Activated CD4-positive, alpha-beta T cell treated with anti-CD3 and anti-CD28 coated beads for 24 hours (primary cell): ENCODE results near the gene SH3RF1.
A peak's percentile ranks its signal among the peaks of the same experiment; 100 is the strongest.
"Not testable (repeated sequence)": the region's sequence is repeated elsewhere in the genome, so short reads cannot be mapped to it uniquely, and the experiment has no call there.

Experiments
- DNase-seq, 2 donors: peaks; one replicate each; pipeline ENCODE4 v3.0.0-alpha.2; 2020; ENCODE audit warnings: low read depth in 2 of 2

Gene SH3RF1

DNA sequence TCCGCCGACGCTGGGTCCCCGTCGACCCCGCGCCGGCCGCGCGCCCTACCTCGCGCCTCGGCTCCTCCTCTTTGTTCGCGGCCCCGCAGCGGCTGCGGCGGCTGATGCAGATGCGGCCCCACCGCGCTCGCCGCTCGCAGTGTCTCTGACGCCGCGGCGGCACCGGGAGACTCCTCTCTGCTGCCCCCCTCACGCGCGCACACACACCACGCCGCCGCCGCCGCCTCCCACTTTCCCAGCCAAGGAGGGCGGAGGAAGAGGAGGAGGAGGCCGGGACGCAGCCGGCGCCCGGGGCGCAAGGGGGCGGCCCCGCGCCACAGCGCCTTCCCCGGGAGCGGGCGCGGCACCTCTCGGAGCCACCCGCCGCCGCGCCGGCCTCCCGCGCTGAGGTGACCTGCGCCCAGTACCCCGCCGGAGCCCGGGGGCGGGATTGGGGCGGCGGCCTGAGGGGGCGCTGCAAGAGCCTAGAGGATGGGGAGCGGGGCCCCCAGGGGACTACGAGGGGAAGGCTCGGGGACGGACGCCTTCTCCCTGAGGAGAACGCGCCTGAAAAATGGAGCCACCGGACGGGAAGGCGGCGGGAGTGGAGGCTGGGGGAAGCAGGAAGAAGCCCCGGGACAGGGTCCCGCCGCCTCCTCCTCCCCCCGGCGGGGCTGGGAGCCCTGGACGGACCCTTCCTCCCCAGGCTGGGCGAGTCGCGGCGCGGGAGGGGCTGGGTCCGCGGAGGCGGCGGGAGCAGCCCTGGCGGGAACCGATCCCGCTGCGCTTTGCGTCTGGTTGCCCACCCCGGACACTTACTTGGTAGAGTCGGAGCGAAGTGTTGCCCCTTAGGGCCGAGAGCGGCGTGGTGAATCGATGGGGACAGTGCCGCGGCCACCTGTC, at the start of gene SH3RF1:
Gene SH3RF1, minus strand, starts transcription at position 147 of the 882 bp plus-strand sequence. CDS start 1,744 bp downstream, outside the sequence.
- DNase-seq, result peak in 1 of 2 donors; percentile 23

- DNase-seq, result no peak
These were observed 45.0 kb upstream of the SH3RF1 start for GRCh38 chr4:169315530-169316343.

DNA sequence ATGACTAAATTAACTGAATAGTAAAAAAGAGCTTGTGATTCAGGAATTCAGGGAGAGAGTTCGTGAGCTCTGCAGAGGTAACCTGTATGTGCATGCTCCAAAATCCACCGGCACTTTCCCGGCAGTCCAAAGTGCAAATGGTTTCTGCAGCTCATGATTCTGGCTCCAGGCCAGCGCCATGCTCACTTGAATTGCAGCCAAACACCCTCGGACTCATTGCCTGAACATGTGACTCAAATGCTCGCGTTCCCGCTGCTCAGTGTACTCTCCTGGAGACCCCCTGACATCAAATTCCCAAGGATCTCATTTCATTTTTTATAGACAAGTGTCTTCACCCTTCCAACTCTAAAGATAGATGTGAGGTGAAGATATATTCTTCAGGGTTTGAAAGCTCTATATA, 44.1 kb upstream of the SH3RF1 start:
- no peak for DNase-seq

- no peak for DNase-seq
These were observed 43.0 kb upstream of the SH3RF1 start for GRCh38 chr4:169313732-169314131.

DNA sequence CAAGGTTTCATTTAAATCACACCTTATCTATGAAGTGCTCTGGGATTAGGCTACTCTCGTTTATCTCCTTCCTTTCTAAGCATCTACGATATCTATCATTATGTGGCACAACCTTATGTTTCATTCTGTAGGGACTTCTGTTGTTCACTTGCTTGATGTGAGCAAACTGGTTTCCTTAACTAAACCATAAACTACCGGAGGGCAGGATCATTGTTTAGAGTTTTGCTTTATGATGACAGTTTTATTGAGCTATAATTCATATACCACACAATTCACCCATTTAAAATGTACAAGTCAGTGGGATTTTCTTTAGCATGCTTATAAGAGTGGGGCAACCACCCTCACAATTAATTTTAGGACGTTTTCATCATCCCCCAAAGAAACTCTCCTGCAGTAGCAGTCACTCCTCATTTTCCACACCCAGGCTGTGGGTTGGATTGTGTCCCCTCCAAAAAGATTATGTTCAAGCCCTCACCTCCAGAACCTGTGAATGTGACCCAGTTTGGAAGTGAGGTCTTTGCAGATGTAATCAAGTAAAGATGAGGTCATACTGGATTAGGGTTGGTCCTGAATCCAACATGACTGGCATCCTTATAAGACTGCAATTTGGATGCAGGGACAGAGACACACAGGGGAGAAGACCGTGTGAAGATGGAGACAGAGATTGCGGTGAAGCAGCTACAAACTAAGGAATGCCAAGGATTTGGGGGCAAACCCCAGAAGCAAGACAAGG, 42.1 kb upstream of the SH3RF1 start:
- DNase-seq, result no peak

- no peak for DNase-seq
These were observed 41.0 kb upstream of the SH3RF1 start for GRCh38 chr4:169311643-169312365.

GRCh38 chr4:169309326-169309967, 38.7 kb upstream of the SH3RF1 start:
- no peak for DNase-seq

- no peak for DNase-seq
These were observed 36.8 kb upstream of the SH3RF1 start for GRCh38 chr4:169307576-169307975.

GRCh38 chr4:169305651-169306050, 34.9 kb upstream of the SH3RF1 start:
- DNase-seq, result no peak

DNA sequence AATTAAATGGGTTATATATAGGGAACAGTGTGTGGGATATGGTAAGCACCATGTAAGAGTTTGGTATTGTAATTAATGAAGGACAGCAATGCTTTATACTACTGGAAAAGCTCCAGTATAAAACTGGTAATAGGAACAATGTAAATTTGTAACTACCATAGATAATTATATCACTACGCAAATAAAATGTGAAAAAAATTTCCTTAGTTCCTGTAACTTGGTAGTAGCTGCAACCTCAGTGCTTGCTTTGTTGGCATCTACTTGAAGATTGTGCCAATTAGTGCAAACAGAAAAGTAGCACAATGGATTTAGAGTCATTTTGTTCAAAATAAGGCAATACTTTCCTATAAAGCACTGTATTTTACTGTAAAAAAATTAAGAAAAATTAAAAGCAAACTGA, 34.4 kb upstream of the SH3RF1 start:
- no peak for DNase-seq

GRCh38 chr4:169295822-169296221, 25.1 kb upstream of the SH3RF1 start:
- no peak for DNase-seq

DNA sequence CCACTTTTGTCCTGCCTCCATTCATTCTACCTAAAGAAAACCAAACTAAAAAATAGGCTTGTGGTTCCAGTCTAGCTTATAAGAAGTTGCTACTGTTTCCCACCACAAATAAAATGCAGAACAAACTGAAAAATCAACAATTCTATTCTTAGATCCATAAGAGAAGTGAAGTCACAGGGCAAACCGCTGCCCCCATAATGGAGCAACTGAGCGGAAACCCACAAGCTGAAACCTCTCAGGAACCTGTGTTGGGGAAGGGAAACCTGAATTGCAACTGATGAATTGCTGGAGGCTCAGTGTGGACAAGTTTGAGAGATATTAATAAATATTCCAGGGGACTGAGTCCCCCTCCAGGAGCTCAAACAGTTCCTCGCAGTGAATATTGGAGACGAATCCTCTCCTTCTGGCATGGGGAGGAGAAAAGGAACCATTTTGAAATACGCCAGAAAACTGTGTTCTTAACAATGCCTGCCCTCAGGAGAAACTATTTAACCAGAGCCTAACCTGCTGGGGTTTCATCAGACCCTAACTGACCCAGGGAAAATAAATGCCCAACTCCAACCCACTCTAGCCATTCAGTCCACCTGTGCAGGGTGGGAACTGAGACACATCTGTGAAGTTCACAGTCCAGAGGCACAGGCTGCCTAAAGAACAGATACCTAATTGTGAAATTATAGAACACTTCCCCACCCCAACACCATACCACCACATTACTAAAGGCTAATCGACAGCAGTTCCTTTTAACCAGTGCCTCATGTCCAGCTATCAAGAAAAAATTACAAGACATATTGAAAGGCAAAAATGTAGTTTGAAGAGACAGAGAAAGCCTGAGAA, 22.8 kb upstream of the SH3RF1 start:
- no peak for DNase-seq

DNA sequence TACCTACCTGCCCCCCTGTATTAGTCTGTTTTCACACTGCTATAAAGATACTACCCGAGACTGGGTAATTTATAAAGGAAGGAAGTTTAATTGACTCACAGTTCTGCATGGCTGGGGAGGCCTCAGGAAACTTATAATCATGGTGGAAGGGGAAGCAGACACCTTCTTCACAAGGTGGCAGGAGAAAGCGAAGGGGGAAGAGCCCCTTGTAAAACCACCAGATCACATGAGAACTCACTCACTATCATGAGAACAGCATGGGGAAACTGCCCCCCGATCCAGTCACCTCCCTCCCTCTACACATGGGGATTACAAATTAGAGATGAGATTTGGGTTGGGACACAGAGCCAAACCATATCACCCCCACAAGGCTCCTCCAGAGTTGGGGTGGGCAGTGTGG, 17.2 kb upstream of the SH3RF1 start:
- DNase-seq, result not testable (repeated sequence)

DNA sequence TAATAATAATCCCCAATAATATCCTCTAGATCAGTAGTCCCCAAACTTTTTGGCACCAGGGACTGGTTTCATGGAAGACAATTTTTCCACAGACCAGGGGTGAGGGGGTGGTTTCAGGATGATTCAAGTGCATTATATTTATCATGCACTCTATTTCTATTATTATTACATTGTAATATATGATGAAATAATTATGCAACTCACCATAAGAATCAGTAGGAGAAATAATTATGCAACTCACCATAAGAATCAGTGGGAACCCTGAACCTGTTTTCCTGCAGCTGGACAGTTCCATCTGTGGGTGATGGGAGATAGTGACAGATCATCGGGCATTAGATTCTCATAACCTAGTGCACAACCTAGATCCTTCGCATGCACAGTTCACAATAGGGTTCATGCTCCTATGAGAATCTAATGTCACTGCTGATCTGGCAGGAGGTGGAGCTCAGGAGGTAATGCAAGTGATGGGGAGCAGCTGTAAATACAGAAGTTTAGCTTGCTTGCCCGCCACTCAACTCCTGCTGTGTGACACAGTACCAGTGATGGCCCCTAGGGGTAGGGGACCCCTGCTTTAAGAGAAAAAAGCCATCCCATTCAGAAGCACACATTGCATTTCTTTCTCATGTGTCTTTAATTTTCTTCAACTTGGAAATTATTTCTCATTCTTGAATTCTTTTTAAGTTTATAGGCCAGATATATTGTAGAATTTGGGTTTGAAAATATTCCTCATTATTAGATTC, 16.0 kb upstream of the SH3RF1 start:
- DNase-seq, result no peak

DNA sequence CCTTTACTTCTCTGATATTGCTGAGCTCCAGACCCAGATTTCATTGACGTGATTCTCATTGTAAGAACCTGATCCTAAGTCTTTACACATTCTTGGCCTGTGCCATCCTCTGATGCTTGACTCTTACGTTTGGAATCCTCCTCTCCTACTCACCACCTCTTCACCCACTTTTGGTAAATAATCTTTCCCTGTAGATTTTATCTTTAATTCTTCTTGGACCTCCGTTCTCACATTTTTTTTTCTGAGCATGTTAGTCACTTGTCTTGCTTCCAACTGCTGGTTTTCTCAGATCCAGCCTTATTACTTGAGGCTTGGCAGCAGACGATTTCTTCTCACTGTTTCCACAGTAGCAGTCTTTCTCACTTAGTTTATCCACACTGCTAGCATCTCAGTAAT, 12.4 kb upstream of the SH3RF1 start:
- DNase-seq, result no peak

- DNase-seq, result no peak
These were observed 11.8 kb upstream of the SH3RF1 start for GRCh38 chr4:169282429-169283113.

DNA sequence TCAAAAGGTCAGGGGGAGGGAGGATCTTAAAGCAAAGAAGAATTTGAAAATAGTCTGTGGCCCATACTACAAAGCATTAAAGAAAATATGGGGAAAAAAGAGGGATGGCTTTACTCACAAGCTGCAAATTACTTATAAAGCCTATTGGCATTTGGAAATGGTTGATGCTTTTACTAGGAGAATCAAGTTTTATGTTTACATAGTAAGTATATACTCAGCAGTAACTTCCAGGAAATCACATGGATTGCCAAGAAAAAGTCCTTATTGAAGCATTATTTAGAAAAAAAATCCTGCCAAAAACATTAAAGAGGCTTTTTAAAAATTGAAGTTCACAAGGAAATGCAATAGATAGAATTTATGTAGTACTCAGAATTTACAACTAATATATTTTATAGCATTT, 8.4 kb upstream of the SH3RF1 start:
- no peak for DNase-seq

DNA sequence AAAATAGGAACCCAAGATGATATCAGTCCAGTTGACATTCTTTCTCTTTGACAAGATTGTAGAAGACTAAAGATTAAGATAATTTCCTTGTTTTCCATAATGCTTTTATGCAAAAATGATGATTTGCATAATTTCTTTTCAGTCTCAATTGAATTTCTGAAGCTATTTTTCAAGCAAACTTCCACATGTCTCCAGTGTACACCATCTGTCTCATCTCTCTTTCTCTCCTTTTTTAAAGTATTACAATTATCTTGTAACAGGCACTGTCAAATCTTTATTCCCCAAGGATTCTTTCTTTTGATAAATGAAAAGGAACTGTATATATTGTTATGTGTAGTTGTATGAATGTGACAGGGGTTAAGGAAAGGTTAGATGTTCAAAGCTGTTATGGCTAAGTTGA, 7.9 kb upstream of the SH3RF1 start:
- DNase-seq, result no peak

GRCh38 chr4:169277838-169278237, 7.1 kb upstream of the SH3RF1 start:
- not testable (repeated sequence) for DNase-seq
